HG03060 (cell line): ENCODE measurements around the gene SPACA6.

Experiments used
- ATAC-seq: cut with Tn5 transposase; IDR thresholded peaks from one replicate; pipeline ENCODE4 v1.9.1; 2021; ENCODE audit warnings: low read depth, moderate number of reproducible peaks; ENCODE audit not compliant: unreplicated experiment

SPACA6 gene

DNA sequence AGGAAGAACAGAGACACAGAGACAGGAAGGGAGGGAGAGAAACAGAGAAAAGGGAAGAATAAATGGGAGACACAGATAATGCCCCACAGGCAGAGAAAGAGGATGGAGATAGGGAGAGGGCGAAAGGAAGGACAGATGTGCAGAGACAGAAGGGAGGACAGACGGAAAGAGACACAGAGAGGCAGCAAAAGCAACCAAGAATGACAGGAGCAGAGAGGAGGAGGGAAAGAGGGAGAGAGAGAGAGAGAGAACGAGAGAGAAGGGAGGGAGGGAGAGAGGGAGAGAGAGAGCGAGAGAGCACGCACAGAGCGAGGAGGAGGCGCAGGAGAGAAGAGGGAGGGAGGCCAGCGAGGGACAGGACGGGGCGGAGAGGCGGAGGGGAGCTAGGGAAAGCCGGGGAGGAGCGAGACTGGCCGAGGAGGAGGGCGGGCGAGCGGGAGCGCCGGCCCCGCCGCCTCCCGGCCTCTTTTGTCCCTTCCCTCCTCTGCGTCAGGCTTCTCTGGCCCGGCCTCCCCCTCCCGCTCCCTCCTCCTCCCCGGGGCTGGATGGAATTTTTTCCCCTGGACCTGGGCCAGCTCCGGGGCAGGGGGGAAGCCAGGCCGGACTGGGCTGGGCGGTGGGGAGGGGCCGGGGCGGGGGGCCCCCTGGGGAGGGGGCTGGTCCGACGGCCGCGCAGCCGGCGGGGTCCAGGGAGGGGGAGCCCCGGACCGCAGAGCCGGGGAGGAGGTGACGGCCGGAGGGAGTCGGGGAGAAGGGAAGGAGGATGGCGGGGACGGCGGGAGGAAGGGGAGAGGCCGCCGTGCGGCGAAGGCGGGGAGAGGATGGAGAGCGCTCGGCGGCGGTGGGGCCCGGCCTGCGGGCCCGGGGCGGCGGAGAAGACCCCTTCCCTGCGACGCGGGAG is 4.2 kb upstream of the SPACA6 start:
- no peak for ATAC-seq

DNA sequence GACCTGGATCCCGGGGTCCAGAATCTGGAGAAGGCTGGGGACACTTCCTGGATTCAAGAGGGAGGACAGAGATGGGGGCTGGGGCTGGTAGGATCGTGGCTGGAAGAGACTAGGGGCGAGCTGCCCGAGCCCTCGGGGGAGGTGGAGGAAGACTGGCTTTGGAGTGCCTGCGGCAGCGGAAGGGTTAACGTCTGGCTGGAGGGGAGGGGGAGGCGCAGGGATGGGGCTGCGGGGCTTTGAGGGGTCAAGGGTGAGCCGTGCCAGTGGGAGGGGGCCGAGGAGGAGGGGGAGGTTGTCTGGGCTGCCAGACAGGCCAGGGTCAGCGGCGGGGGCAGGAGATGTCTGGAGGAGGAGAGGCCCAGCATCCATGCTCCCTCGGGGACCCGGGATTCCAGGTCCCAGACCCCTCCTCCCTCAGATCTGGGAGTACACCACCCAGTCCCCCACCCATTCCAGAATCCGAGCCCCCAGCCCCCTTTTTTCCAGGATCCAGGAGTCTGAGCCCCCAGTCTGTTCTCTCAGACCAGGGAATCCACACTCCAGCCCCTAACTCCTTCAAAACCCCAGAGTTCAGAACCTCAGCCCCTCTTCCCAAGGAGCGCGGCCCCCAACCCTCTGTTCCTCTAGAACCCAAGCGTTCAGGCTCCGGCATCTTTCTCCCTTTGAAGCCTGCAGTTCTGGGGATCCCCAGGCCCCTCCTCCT is 3.2 kb upstream of the SPACA6 start:
- ATAC-seq = no peak

DNA sequence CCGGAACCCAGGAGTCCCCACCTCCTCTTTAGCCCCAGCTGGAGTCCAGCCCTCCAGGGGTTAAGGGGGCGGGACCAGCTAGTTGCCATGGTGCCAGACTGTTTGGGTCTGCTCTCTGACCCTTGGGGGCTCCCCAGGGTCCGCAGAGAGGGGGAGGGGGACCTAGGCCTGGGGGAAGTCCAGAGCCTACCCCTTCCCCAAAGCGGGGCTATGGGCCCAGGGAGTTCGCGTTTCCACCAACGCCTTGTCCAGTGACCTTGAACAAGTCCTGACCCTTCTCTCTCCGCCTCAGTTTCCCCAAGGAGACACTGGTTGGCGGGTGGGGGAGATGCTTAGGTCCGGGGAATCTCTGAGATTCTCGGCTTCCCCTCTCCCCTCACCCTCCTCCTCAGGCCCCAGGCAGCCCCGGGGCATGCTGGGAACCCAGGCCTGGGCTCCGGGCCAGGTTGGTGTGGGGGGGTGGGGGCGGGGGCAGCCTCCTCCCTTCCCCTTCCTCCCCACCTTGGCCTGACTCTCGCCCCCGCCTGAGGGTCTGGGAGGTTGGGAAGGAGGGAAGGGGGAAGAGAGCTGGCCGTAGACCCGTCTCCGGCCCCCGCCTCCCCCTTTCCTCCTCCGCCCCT is 2.6 kb upstream of the SPACA6 start:
- ATAC-seq = no peak

DNA sequence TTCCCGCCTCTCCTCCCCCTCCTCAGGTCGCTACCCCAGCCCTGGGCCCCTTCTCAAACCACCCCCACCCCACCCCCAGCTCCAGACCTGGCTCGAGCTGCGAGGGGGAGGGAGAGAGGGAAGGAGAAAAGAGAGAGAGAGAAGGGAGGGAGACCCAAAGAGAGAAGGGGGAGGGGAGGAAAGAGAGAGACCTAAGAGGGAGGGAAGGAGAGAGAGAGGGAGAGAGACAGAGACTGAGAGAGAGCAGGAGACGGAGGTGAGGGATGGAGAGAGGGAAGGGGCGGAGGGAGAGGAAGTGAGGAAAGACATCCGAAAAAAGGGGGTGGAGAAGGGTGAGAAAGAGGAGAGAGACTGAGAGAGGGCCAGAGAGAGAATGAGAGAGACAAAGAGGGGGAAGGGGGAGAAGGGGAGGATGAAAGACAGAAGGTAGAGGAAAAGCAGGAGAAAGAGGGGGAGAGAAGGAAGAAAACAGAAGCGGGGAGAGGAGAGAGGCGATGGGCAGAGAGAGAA is 2.0 kb upstream of the SPACA6 start:
- no peak for ATAC-seq

DNA sequence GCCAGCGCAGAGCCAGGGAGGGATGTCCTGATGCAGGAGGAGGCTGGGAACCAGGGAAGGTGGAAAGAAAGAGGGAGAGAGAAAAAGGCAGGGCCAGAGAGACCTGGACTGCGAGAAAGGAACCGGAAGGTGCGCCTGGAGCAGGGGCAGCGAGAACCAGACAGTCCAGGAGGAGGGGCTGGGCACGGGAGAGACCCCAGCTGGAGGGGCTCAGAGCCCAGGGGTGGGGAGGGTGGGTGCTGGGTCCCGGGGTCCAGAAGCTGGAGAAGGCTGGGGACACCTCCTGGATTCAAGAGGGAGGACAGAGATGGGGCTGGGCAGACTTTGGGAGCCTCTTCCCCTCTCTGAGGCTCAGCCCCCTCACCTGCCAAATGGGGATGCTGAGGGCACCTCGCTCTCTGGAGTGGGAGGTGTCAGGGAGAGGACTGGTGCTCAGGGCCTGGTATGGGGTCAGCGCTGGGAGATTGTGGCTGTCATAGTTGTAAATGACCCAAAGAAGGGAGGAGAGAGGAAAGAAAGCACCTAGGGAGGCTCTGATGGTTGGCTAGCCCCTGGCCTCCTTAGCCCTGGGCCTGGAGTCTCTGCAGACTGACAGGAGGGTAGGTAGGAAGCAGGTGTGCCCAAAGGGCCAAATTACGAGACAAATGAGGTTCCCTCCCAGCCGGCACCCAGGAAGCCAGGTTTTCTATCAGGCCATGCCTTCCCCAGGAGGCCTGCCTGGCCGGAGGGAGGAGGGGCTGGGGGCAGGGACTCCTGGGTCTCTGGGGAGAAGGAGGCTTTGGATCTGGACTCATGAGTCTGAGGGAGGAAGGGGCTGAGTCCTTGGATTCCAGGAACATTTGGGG is 1.3 kb upstream of the SPACA6 start:
- ATAC-seq = no peak

DNA sequence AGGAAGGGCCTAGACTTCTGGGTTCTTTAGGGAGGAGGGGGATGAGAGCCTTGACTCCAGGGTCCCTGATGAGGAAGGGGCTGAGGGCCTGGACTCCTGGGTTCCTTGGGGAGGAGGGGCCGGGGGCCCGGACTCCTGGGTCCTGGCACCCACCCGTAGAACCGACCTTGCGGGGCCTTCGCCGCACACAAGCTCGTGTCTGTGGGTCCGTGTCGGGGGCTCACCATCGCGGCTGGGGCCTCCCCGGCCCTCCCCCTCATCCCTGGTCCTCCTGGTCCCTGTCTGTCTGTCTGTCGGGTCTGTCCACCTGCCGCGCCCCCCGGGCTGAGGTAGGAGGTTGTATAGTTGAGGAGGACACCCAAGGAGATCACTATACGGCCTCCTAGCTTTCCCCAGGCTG is 662 bp upstream of the SPACA6 start:
- no peak for ATAC-seq

DNA sequence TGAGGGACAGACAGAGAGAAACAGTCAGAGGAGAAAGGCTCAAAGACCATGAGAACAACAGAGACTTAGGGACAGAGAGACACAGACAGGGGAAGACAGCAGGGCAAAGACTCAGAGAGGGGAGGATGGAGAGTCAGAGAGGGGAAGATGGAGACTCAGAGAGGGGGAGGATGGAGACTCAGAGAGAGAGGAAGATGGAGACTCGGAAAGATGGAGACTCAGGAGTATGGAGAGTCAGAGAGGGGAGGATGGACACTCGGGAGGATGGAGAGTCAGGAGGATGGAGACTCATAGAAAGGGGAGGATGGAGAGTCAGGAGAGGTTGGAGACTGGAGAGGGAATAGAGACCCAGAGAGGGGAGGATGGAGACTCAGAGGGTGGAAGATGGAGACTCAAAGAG is 689 bp downstream of the SPACA6 start:
- ATAC-seq = no peak

DNA sequence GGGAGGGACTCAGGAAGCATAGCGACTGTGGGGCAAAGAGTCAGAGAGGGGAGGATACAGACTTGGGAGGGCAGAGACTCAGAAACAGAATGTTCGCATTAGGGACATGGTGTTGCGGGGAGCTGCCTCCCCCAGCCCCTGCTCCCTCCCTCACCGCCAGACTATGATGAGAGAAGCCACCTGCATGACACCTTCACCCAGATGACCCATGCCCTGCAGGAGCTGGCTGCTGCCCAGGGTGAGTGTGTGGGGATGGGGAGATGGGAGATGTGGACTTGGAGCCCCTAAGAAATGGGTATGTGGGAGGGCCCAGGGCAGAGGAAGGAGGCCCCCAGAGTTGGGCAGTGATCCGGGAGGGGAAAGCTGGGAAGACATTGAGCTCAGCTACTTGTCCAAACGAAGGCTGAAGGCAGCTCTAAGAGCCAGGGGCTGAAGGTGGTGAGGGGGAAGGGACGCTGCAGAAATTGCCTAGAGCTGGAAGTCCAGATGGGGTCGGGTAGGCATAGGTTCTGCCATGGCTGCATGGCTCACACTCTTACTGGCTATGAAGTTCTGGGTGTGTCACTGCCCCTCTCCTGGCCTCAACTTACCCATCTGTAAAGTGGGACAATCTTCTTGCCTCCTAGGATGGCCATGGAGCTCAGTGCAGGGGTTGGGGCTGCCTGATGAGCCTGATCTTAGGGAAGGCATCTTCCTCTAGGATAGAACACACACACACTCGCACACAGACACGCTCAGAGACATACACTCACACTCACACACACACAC is 1.4 kb downstream of the SPACA6 start:
- no peak for ATAC-seq

DNA sequence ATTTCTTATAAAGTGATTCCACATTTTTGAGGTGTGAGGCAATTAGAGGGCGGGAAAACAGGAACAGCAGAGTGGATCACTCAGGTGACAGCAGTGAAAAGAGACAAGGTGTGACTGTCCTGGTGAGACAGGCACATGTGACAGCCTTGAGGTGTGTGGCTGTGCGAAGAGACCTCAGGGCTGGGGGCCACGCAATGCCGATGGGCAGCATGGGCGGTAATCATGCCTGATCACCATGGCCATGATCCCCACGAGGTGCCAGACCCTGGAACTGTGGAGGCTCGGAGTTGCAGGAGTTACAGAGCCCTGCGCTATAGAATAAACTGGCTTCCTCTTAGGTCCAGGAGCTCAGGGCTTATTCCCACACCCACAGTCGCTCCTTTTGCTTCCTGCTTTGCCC is 2.0 kb downstream of the SPACA6 start:
- ATAC-seq = no peak

DNA sequence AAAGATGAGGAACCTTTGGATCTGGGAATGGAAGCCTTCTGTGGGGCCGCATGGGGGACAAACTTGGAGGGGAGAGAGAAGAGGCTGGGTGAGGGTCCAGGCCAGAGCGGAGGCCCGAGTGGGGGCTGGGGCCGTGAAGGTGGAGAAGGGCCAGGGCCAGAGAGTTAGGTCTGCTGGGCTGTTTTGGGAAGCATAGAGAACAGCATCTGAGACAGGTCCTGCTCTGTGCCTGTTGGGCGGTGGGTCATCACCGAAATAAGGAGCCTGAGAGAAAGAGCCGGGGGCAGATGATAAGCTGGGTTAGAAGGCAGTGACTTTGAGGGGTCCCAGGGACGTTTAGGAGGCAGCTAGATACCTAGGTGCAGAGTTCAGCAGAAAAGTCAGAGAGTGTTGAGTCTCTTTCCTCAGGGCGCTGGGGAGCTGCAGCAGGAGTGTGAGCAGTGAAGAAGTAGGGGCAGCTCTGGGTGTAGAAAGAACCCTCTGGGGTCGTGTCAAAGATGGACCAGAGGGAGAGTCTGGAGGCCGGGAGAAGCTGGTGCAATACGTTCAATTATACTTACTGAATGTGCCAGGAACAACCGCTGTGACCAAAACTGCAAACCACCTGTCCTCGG is 2.7 kb downstream of the SPACA6 start:
- no peak for ATAC-seq

DNA sequence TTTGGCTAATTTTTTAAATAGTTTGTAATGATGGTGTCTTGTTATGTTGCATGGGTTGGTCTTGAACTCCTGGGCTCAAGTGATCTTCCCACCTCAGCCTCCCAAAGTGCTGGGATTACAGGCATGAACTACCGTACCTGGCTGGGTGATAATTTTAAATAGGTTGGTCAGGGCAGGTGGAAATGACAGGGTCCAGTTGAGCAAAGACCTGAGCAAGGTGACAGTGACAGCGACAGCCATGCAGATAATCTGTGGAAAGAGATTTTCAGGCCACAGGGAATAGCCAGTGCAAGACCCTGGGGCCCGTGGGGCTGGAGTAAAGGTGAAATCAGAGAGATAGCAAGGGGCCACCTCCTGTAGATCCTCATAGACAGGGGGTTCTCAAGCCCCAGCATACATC is 3.5 kb downstream of the SPACA6 start:
- ATAC-seq = no peak

DNA sequence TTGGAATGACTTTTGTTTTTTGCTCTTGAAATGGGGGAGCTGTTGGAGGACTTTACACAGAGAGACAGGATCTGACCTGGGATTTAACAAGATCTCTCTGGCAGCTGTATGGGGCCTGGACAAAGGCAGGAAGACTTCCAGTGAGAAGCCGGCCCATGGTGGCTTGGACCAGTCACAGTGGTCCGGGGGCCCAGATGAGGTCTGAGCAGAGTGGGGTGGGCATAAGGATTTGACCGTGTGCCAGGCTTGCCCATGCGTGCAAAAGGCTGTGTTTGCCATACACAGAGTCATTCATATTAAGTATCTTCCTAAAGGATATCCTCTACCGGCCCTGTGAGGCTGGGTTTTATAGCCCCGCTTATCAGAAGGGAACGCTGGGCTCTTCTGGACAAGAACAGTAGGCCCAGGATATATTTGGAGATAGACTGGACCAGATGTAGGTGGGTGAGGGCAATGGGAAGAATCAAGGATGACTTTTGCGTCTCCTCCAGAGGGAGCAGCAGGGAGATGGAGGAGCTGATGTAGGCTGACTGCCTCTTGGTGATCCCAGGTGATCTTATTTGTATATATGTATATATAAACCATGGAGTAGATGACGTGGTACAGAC is 4.1 kb downstream of the SPACA6 start:
- no peak for ATAC-seq

DNA sequence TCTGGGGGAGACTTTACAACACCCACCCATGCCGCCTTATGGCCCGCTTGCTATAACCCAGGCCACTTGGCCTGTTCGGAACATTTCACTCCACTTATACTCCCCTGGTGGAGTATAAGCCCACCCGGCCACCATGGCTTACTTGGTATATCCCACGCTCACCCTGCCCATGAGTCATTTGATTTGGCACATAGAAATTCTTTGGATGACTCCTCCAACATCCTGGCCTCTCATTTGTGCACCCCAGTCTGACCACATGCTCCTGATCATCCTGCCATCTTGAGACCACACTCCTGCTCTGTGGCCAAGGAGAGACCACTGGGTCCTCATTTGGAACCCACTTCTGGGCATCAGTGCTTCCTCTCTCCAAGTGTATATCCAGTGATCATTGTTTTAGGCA is 5.2 kb downstream of the SPACA6 start:
- ATAC-seq = no peak

DNA sequence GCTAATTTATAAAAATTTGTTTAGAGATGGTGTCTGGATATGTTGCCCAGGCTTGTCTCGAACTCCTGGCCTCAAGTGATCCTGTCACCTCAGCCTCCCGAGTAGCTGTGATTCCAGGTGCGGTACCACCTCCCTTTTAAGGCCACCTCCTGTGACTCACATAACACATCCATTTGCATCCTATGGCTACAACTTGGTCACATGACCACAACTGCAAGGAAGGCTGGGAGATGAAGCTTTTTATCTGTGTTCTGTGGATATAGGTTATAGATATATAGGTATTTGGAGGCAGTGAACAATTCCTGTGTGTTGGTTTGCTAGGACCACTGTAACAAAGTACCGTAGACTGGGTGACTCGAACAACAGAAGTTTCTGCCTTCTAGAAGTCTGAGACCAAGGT is 6.0 kb downstream of the SPACA6 start:
- ATAC-seq = no peak

DNA sequence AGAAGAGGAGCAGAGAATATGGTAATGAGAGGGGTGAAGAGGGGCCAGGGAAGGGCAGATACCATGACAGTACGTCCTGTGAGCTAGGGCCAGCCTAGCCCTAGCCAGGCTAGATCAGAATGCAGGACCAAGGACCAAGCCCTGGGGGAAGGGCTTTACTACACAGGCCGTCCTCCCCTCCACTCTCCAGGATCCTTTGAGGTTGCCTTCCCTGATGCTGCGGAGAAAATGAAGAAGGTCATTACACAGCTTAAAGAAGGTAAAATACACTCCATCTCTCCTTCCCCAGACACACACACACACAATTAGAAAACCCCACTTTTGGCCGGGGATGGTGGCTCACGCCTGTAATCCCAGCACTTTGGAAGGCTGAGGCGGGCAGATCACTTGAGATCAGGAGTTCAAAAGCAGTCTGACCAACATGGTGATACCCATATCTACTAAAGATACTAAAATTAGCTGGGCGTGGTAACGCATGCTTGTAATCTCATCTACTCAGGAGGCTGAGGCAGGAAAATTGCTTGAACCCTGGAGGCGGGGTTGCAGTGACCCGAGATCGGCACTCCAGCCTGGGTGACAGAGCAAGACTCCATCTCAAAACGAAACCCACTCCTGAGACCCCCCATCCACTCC is 8.5 kb downstream of the SPACA6 start:
- no peak for ATAC-seq

DNA sequence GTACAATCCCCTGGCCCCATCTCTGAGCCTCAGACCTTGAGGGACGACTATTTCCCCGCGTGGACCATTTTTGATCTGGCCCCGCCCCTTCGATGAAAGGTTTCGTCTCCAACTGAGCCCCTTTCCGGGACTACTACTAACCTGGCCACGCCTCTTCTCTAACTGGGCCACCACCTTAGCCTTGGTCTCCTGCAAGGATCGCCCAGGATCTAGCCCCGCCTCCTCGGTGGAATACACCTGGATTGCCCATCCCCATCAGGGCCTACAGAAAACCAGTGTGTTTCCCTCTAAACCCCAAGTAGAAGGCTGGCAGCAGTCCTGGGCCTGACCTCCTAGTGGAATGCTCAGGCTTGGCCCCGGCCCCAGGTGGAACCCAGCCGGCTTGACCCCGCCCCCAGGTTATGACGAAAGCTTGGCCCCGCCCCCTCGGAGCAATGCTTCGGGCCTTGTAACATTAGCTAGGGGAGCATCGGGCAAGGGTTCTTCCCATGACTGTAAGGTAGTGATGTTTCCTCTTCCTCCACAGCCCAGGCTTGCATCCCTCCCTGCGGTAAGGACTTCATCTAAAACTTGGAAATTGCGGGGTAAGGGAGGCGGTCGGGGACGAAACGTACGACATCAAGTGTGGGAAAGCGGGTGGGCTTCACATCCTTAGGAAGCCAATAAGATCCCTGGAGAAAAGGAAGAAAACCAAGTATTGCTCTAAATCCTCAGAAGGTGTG is 9.1 kb downstream of the SPACA6 start:
- ATAC-seq = no peak

DNA sequence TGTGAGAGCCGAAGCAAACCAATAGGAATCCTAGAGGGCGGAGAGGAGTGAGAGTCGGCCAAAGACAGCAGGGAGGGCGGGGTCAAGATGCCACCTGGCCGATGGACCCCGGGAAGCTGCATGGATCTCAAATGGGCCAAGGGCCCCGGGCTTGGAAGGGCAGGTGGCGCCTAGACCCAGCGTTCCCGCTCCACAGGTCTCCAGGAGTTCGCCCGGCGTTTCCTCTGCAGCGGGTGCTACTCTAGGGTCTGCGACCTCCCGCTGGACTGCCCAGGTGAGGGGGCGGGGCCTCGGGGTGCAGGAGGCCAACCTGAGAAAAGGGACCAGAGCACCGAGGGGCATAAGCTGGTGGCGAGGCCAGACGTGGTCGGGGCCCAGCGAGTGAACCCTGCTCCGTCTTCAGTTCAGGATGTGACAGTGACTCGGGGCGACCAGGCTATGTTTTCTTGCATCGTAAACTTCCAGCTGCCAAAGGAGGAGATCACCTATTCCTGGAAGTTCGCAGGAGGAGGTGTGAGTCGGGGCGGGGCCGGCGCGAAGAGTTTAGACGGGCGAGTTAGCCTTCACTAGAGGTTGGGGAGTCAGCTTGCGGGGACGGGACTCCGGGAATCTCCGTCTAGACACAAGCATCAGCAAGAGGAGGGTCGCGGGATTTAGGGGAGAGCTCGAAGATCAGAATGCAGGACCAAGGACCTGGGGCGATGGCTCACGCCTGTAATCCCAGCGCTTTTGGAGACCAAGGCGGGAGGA is 9.9 kb downstream of the SPACA6 start:
- no peak for ATAC-seq
